WERI-Rb-1 (cell line): ENCODE measurements around the gene GABBR1.

Experiments used
- DNase-seq: peaks from one replicate; pipeline ENCODE4 v3.0.0-alpha.2; 2020
- H3K27ac ChIP-seq: fragments of 250-450 bp; sonication (Bioruptor Pico); 2 replicates; pipeline ENCODE4 v1.5.1; 2020; ENCODE audit warnings: mild to moderate bottlenecking, moderate library complexity
- H3K27me3 ChIP-seq: fragments of 250-450 bp; sonication (Bioruptor Pico); 2 replicates; pipeline ENCODE4 v1.5.1; 2021; ENCODE audit warnings: mild to moderate bottlenecking, low read depth, moderate library complexity; ENCODE audit not compliant: insufficient read depth, severe bottlenecking
- H3K36me3 ChIP-seq: fragments of 250-450 bp; sonication (Bioruptor Pico); 2 replicates; pipeline ENCODE4 v1.5.1; 2020; ENCODE audit warnings: mild to moderate bottlenecking, moderate library complexity
- H3K4me3 ChIP-seq: 2 replicates; pipeline ENCODE4 v1.5.1; 2011; ENCODE audit warnings: low read depth, mild to moderate bottlenecking, control low read depth, low read length
- H3K9me3 ChIP-seq: fragments of 250-450 bp; sonication (Bioruptor Pico); 2 replicates; pipeline ENCODE4 v1.5.1; 2021; ENCODE audit warnings: mild to moderate bottlenecking, moderate library complexity; ENCODE audit not compliant: severe bottlenecking
- TF ChIP-seq, protein P1 (sequence below): IDR thresholded peaks from 2 replicates; pipeline ENCODE4 v1.5.1; 2011; ENCODE audit warnings: low read depth, mild to moderate bottlenecking, control low read depth, inconsistent platforms, low read length

Gene GABBR1

DNA sequence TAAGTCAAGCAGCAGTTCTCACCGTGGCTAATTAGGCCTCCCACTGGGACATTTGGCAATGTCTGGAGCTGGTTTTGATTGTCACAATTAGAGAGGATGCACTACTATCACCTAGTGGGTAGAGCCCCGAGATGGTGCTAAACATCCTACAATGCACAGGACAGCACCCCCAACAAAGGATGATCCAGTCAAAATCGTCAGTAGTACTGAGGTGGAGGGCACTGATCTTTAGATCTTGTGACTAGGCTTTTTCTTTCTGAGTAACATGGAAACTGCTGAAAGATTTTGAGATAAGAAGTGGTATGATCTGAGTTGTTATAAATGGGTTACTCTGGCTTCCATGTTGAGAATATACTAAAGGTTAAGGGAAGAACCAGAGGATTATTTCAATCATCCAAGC, 85.4 kb downstream of the GABBR1 start:
- no peak overlapping the region for H3K4me3 ChIP-seq
- DNase-seq: no peak
- H3K27me3 ChIP-seq: peaks cover 91% of the 10 kb centered on the region

GRCh38 chr6:29537714-29538403, 95.1 kb downstream of the GABBR1 start:
- TF ChIP-seq, protein P1, sequence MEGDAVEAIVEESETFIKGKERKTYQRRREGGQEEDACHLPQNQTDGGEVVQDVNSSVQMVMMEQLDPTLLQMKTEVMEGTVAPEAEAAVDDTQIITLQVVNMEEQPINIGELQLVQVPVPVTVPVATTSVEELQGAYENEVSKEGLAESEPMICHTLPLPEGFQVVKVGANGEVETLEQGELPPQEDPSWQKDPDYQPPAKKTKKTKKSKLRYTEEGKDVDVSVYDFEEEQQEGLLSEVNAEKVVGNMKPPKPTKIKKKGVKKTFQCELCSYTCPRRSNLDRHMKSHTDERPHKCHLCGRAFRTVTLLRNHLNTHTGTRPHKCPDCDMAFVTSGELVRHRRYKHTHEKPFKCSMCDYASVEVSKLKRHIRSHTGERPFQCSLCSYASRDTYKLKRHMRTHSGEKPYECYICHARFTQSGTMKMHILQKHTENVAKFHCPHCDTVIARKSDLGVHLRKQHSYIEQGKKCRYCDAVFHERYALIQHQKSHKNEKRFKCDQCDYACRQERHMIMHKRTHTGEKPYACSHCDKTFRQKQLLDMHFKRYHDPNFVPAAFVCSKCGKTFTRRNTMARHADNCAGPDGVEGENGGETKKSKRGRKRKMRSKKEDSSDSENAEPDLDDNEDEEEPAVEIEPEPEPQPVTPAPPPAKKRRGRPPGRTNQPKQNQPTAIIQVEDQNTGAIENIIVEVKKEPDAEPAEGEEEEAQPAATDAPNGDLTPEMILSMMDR: no peak

More for the DNA sequence above, 85.4 kb downstream of the GABBR1 start:
- H3K36me3 ChIP-seq: no peaks in the 10 kb centered on the region
- H3K27ac ChIP-seq: no peak overlapping the region
- TF ChIP-seq, protein P1: no peak
- peaks cover 13% of the 10 kb centered on the region for H3K9me3 ChIP-seq

DNA sequence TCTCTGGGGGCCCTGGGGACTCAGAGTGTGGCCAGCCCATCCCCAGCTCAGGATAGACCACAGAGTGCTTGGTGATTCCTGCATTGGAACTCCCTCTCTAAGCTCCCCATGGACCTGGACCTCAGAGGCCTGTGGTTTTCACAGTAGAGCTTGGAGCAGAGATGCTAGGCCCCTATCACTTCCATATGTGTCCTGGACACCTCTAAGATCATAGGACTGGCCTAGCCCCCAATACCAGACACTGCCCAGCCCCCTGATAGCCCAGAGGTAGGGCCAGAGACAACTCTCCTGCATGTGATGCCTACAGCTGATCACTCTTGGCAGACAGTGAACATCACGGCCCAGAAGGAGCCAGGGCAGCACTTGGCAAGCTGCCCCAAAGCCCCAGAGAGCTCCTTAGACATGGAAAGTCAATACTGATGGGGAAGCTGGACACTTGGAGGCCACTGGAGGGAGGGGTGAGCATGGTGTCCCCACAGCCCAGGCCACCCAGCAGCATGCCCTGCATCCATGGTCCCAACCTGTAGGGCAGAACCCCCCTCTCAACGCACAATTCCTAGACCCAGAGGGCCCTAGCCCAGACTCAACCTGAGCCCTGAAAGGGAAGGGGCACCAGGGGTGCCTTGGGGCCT, 100.5 kb downstream of the GABBR1 start:
- no peak for DNase-seq
- TF ChIP-seq, protein P1: no peak
- H3K9me3 ChIP-seq: peaks cover under 1% of the 10 kb centered on the region

More at GRCh38 chr6:29537714-29538403, 95.1 kb downstream of the GABBR1 start:
- Histone ChIP-seq H3K27ac (no peak overlapping the region), H3K4me3 (no peak overlapping the region), H3K9me3 (peaks cover 8% of the 10 kb centered on the region), H3K36me3 (no peaks in the 10 kb centered on the region), H3K27me3 (peaks cover 89% of the 10 kb centered on the region)
- DNase-seq: no peak

DNA sequence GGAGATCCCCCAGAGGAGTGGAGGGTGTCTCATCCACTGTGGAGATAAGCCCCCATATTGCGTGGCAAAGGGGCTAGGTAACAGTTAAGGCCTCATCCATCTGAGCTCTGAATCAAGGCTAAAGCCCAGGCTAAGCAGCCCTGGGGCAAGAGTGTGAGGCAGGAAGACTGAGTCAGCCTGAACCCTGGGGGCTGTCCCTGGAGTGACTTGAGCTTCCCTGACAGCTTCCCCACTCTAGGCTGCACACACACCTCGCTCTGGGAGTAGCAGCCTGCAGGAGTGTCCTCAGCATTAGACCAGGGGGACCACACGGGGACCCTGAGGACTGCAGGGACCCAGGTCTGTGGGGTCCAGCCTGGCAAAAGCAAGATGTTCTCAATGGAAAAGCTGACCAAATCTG, 101.3 kb downstream of the GABBR1 start:
- no peak for DNase-seq
- no peaks in the 10 kb centered on the region for H3K9me3 ChIP-seq
- TF ChIP-seq, protein P1: no peak
- no peak overlapping the region for H3K4me3 ChIP-seq
- H3K27me3 ChIP-seq: peaks cover 97% of the 10 kb centered on the region
- no peak overlapping the region for H3K27ac ChIP-seq
- no peaks in the 10 kb centered on the region for H3K36me3 ChIP-seq

More for the DNA sequence above, 100.5 kb downstream of the GABBR1 start:
- Histone ChIP-seq H3K27ac (no peak overlapping the region), H3K27me3 (peaks cover 97% of the 10 kb centered on the region), H3K4me3 (no peak overlapping the region), H3K36me3 (no peaks in the 10 kb centered on the region)

DNA sequence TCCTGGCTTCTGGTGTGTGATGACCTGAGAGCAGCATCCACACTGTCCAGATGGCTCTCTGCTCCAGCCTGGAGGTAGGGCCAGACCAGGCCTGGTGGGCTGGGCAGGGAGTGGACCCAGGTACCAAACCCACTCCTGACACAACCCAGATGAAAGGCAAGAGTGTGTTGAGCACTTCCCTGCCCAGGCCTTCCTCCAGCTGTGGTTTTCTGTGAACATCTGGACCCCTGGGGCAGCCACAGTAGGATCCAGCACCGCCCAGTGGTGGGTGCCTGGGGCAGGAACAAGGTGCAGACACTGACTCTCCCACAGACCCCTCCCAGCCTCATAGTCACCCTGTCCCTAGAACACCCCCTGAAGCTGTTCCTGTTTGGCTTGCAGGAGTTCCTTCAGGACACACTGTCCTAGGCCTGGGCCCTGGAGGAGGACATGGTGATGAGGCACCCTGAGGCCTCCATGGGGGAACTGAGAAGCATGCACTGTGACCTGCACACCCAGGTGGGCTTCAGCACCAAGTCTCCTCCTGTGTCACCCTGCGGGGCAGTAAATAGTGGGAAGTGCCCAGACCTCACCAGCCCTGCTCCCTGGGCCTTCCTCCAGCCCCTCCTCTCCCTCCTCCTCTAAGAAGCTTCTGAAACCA, 102.2 kb downstream of the GABBR1 start:
- Histone ChIP-seq H3K36me3 (no peaks in the 10 kb centered on the region), H3K9me3 (no peaks in the 10 kb centered on the region), H3K27me3 (peaks cover 97% of the 10 kb centered on the region), H3K4me3 (no peak overlapping the region), H3K27ac (no peak overlapping the region)
- TF ChIP-seq, protein P1: 0 out of 2 replicates have a peak, but pooled peaks have one; percentile 0
- DNase-seq: no peak
